BJ (cell line): ENCODE results near the gene SLC25A24. TPM values are rescaled to one million over a fixed set of nuclear protein-coding genes. Genes with fewer than 3 reads are reported as not detected.
A peak's percentile ranks its signal among the peaks of the same experiment; 100 is the strongest.

Experiments
- CTCF ChIA-PET: fragments of 350-600 bp; formaldehyde crosslinking; extraction: SDS; loops from one replicate; lab custom pipeline; 2021; ENCODE audit warnings: antibody characterized with exemption, inconsistent platforms; lab: Yijun Ruan, JAX
- POLR2A ChIA-PET: fragments of 300-600 bp; sonication (Branson Sonifier 250); formaldehyde crosslinking; extraction: SDS; loops from one replicate; lab custom pipeline; 2021; ENCODE audit warnings: antibody characterized with exemption; lab: Charles Lee
- DNase-seq: peaks from one replicate; pipeline ENCODE4 v3.0.0-alpha.2; 2011; ENCODE audit warnings: low read depth
- H3K27me3 ChIP-seq: 2 replicates; pipeline ENCODE4 v1.6.0; 2011; ENCODE audit warnings: low read length; ENCODE audit not compliant: control insufficient read depth, insufficient read depth
- H3K36me3 ChIP-seq: 2 replicates; pipeline ENCODE4 v1.5.1; 2011; ENCODE audit warnings: low read length; ENCODE audit not compliant: control insufficient read depth, insufficient read depth
- H3K4me3 ChIP-seq: 2 replicates; pipeline ENCODE4 v1.5.1; 2011; ENCODE audit warnings: low read depth, mild to moderate bottlenecking, control low read depth, low read length
- polyA plus RNA-seq: library from polyadenylated mRNA; depleted of rRNA; stranded (reverse); fragments of >200 nt; gene quantifications from 2 replicates; pipeline ENCODE4 v1.2.3, GENCODE V29; 2011
- TF ChIP-seq, protein P1 (sequence below): IDR thresholded peaks from 2 replicates; pipeline ENCODE4 v1.5.1; 2011; ENCODE audit warnings: low read depth, mild to moderate bottlenecking, control low read depth, inconsistent platforms, low read length, moderate library complexity; ENCODE audit not compliant: insufficient read depth

The SLC25A24 gene
- polyA plus RNA-seq, 1 experiment, result 20.2 TPM

DNA sequence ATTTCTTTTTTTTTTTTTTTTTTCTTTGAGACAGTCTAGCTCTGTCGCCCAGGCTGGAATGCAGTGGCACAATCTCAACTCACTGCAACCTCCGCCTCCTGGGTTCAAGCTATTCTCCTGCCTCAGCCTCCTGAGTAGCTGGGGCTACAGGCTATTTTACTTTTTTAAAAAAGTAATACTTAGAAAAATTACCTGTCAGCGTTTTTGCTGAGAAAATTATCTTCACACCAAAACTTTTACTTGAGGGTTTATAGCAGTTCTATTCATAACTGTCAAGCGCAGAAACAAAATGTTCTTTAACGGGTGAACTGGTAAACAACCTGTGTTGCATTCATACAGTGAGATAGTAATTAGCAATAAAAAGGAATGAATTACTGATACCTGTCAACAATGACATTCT lies 1.5 kb upstream of the SLC25A24 start:
- Histone ChIP-seq H3K36me3 (0 out of 2 replicates have a peak, but pooled peaks cover 3% of the 10 kb centered on the region), H3K4me3 (no peak overlapping the region), H3K27me3 (no peaks in the 10 kb centered on the region)
- TF ChIP-seq, protein P1, sequence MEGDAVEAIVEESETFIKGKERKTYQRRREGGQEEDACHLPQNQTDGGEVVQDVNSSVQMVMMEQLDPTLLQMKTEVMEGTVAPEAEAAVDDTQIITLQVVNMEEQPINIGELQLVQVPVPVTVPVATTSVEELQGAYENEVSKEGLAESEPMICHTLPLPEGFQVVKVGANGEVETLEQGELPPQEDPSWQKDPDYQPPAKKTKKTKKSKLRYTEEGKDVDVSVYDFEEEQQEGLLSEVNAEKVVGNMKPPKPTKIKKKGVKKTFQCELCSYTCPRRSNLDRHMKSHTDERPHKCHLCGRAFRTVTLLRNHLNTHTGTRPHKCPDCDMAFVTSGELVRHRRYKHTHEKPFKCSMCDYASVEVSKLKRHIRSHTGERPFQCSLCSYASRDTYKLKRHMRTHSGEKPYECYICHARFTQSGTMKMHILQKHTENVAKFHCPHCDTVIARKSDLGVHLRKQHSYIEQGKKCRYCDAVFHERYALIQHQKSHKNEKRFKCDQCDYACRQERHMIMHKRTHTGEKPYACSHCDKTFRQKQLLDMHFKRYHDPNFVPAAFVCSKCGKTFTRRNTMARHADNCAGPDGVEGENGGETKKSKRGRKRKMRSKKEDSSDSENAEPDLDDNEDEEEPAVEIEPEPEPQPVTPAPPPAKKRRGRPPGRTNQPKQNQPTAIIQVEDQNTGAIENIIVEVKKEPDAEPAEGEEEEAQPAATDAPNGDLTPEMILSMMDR, result no peak
- no peak for DNase-seq
- CTCF ChIA-PET, result no interaction called here
- POLR2A ChIA-PET, result no interaction called here

- Histone ChIP-seq H3K4me3 (peak overlapping the region; percentile 99), H3K27me3 (no peaks in the 10 kb centered on the region), H3K36me3 (0 out of 2 replicates have a peak, but pooled peaks cover 3% of the 10 kb centered on the region)
- ChIA-PET CTCF (interaction anchor here (0.7 to 1.0 kb wide), 2 partner anchors 10 to 443 kb away, joined by 3 read pairs; no protein-coding TSS in a partner anchor), POLR2A (interaction anchor here (0.6 kb wide), 1 partner anchor 11 kb away, joined by 5 read pairs; no protein-coding TSS in a partner anchor)
- TF ChIP-seq, protein P1, result peak; percentile 37
- DNase-seq, result no peak
These were observed 526 bp upstream of the SLC25A24 start for GRCh38 chr1:108200687-108201051.

- H3K36me3 ChIP-seq, result peaks cover 7% of the 10 kb centered on the region
- H3K4me3 ChIP-seq, result peak overlapping the region; percentile 99
- CTCF ChIA-PET, result no interaction called here
- no peaks in the 10 kb centered on the region for H3K27me3 ChIP-seq
- no peak for DNase-seq
- TF ChIP-seq, protein P1, result no peak
- POLR2A ChIA-PET, result no interaction called here
These were observed 897 bp downstream of the SLC25A24 start for GRCh38 chr1:108199201-108199691.

- ChIA-PET CTCF (interaction anchor here (1.6 kb wide), 1 partner anchor 12 kb away, joined by 3 read pairs; no protein-coding TSS in a partner anchor), POLR2A (no interaction called here)
- TF ChIP-seq, protein P1, result no peak
- DNase-seq, result no peak
- no peaks in the 10 kb centered on the region for H3K27me3 ChIP-seq
- no peak overlapping the region for H3K4me3 ChIP-seq
- H3K36me3 ChIP-seq, result peaks cover 13% of the 10 kb centered on the region
These were observed 6.1 kb downstream of the SLC25A24 start for GRCh38 chr1:108194051-108194450.

GRCh38 chr1:108193333-108193732 lies 6.8 kb downstream of the SLC25A24 start:
- no peaks in the 10 kb centered on the region for H3K27me3 ChIP-seq
- H3K4me3 ChIP-seq, result no peak overlapping the region
- TF ChIP-seq, protein P1, result no peak
- no peak for DNase-seq
- peaks cover 13% of the 10 kb centered on the region for H3K36me3 ChIP-seq
- ChIA-PET POLR2A (no interaction called here), CTCF (interaction anchor here (0.7 to 1.6 kb wide), 2 partner anchors 11 to 12 kb away, joined by 3 to 4 read pairs; no protein-coding TSS in a partner anchor)
